Caco-2 (cell line): ENCODE measurements around the gene RANGRF. TPM values are rescaled to one million over a fixed set of nuclear protein-coding genes. Genes with fewer than 3 reads are reported as not detected.

Source experiments
- BruUV-seq: library from RNA; stranded (reverse); fragments of 400-500 nt; replicated peaks from 2 replicates; lab custom pipeline; 2021; lab: Mats Ljungman, UMichigan
- CTCF ChIA-PET: fragments of 300-600 bp; sonication (Branson Sonifier 250); formaldehyde crosslinking; loops from one replicate; lab custom pipeline; 2022; ENCODE audit warnings: antibody characterized with exemption; lab: Charles Lee
- POLR2A ChIA-PET: fragments of 300-600 bp; sonication (Branson Sonifier 250); formaldehyde crosslinking; loops from one replicate; lab custom pipeline; 2022; ENCODE audit warnings: antibody characterized with exemption; lab: Charles Lee
- DNase-seq, 2 experiments: peaks; one replicate each; pipeline versions ENCODE4 v3.0.0 to v3.0.0-alpha.2; 2020 to 2022
- H3K27me3 ChIP-seq: replicated peaks from 2 replicates; pipeline ENCODE4 v1.6.0; 2011; ENCODE audit warnings: low read length; ENCODE audit not compliant: control insufficient read depth, insufficient read depth
- H3K36me3 ChIP-seq: 2 replicates; pipeline ENCODE4 v1.5.1; 2011; ENCODE audit warnings: low read length; ENCODE audit not compliant: control insufficient read depth, insufficient read depth
- H3K4me1 ChIP-seq: fragments of 250-450 bp; sonication (Bioruptor Pico); 2 replicates; pipeline ENCODE4 v1.5.1; 2020; ENCODE audit warnings: mild to moderate bottlenecking
- H3K4me3 ChIP-seq: 2 replicates; pipeline ENCODE4 v1.5.1; 2011; ENCODE audit warnings: low read depth, mild to moderate bottlenecking, control low read depth, low read length
- H3K9me3 ChIP-seq: fragments of 250-450 bp; sonication (Bioruptor Pico); 2 replicates; pipeline ENCODE4 v1.5.1; 2020; ENCODE audit warnings: mild to moderate bottlenecking, moderate library complexity
- H3K27ac Mint-ChIP-seq: one replicate; pipeline ENCODE4 v1.8.0; 2022; ENCODE audit warnings: mixed read lengths; ENCODE audit not compliant: unreplicated experiment
- H3K27me3 Mint-ChIP-seq: one replicate; pipeline ENCODE4 v1.8.0; 2022; ENCODE audit warnings: mixed read lengths; ENCODE audit not compliant: insufficient read depth, unreplicated experiment
- H3K36me3 Mint-ChIP-seq: one replicate; pipeline ENCODE4 v1.8.0; 2022; ENCODE audit warnings: mild to moderate bottlenecking, mixed read lengths; ENCODE audit not compliant: insufficient read depth, unreplicated experiment
- H3K4me1 Mint-ChIP-seq: one replicate; pipeline ENCODE4 v1.8.0; 2022; ENCODE audit warnings: low read depth, mixed read lengths; ENCODE audit not compliant: unreplicated experiment
- H3K4me3 Mint-ChIP-seq: one replicate; pipeline ENCODE4 v1.8.0; 2022; ENCODE audit warnings: mild to moderate bottlenecking, moderate library complexity, mixed read lengths; ENCODE audit not compliant: unreplicated experiment
- H3K9me3 Mint-ChIP-seq: one replicate; pipeline ENCODE4 v1.8.0; 2022; ENCODE audit warnings: mixed read lengths; ENCODE audit not compliant: unreplicated experiment
- CTCF ChIP-seq, 2 experiments: fragments of 200-600 bp in 1 of 2; IDR thresholded peaks; 1 replicate in 1 of 2; 2 replicates in 1 of 2; pipeline versions ENCODE4 v1.5.1 to v1.8.0; 2011 to 2022; ENCODE audit warnings: antibody characterized with exemption in 1 of 2, control low read depth in 1 of 2, inconsistent platforms in 1 of 2, low read depth in 1 of 2, low read length in 1 of 2, mild to moderate bottlenecking in 1 of 2, moderate library complexity in 1 of 2; ENCODE audit not compliant: insufficient read depth in 1 of 2, severe bottlenecking in 1 of 2, unreplicated experiment in 1 of 2
- intact Hi-C: fragments of 100-400 bp; cut with micrococcal nuclease; formaldehyde crosslinking; loops from one replicate; pipeline ENCODE4 v1.10.0; 2022; ENCODE audit not compliant: unreplicated experiment
- total RNA-seq: library from RNA; stranded (reverse); gene quantifications from 2 replicates; pipeline ENCODE4 v1.2.3, GENCODE V29; 2022

Gene RANGRF
- total RNA-seq, 1 experiment from 2014 or later, result 13.2 TPM

- ChIA-PET CTCF (interaction anchor here (1.6 kb wide), 1 partner anchor 45 kb away, joined by 4 read pairs; no protein-coding TSS in a partner anchor), POLR2A (no interaction called here)
- no peak for TF ChIP-seq CTCF (IDR thresholded peaks at IDR 0.05; ENCODE audit: insufficient read depth in 1 of 2, low read depth in 1 of 2, low read length in 1 of 2, severe bottlenecking in 1 of 2, unreplicated experiment in 1 of 2)
- Mint-ChIP-seq H3K36me3 (peaks cover 25% of the 10 kb centered on the region), H3K9me3 (no peaks in the 10 kb centered on the region), H3K4me3 (no peak overlapping the region), H3K27me3 (no peaks in the 10 kb centered on the region), H3K27ac (no peak overlapping the region), H3K4me1 (no peaks in the 10 kb centered on the region)
- no peaks in the 10 kb centered on the region for H3K36me3 ChIP-seq
- no TSS peak for BruUV-seq
- H3K9me3 ChIP-seq, result no peaks in the 10 kb centered on the region
- DNase-seq, result no peak
- H3K4me1 ChIP-seq, result no peaks in the 10 kb centered on the region
- intact Hi-C loops, result no loop called here
- no peak overlapping the region for H3K4me3 ChIP-seq
- H3K27me3 ChIP-seq, result no peaks in the 10 kb centered on the region
These were observed 32.2 kb upstream of the RANGRF start for GRCh38 chr17:8256291-8256690.

GRCh38 chr17:8256691-8257090 is 31.8 kb upstream of the RANGRF start:
- no TSS peak for BruUV-seq
- no peak for DNase-seq
- peaks cover 25% of the 10 kb centered on the region for H3K36me3 Mint-ChIP-seq
- no peaks in the 10 kb centered on the region for H3K9me3 Mint-ChIP-seq
- H3K4me3 Mint-ChIP-seq, result no peak overlapping the region
- H3K9me3 ChIP-seq, result no peaks in the 10 kb centered on the region
- no peaks in the 10 kb centered on the region for H3K27me3 ChIP-seq
- intact Hi-C loops, result no loop called here
- ChIA-PET POLR2A (no interaction called here), CTCF (interaction anchor here (1.6 kb wide), 1 partner anchor 44 kb away, joined by 4 read pairs; no protein-coding TSS in a partner anchor)
- no peak for TF ChIP-seq CTCF (IDR thresholded peaks at IDR 0.05; ENCODE audit: insufficient read depth in 1 of 2, low read depth in 1 of 2, low read length in 1 of 2, severe bottlenecking in 1 of 2, unreplicated experiment in 1 of 2)
- H3K4me1 Mint-ChIP-seq, result no peaks in the 10 kb centered on the region
- H3K4me3 ChIP-seq, result no peak overlapping the region
- H3K4me1 ChIP-seq, result no peaks in the 10 kb centered on the region
- no peak overlapping the region for H3K27ac Mint-ChIP-seq
- H3K36me3 ChIP-seq, result no peaks in the 10 kb centered on the region
- H3K27me3 Mint-ChIP-seq, result no peaks in the 10 kb centered on the region

GRCh38 chr17:8257801-8258200 is 30.7 kb upstream of the RANGRF start:
- Mint-ChIP-seq H3K36me3 (peaks cover 27% of the 10 kb centered on the region), H3K4me3 (no peak overlapping the region), H3K9me3 (no peaks in the 10 kb centered on the region), H3K27ac (no peak overlapping the region), H3K4me1 (no peaks in the 10 kb centered on the region), H3K27me3 (no peaks in the 10 kb centered on the region)
- TF ChIP-seq CTCF (IDR thresholded peaks at IDR 0.05; ENCODE audit: insufficient read depth in 1 of 2, low read depth in 1 of 2, low read length in 1 of 2, severe bottlenecking in 1 of 2, unreplicated experiment in 1 of 2), result no peak
- no peaks in the 10 kb centered on the region for H3K36me3 ChIP-seq
- H3K4me1 ChIP-seq, result no peaks in the 10 kb centered on the region
- intact Hi-C loops, result no loop called here
- H3K4me3 ChIP-seq, result no peak overlapping the region
- ChIA-PET POLR2A (no interaction called here), CTCF (interaction anchor here (0.6 kb wide), 1 partner anchor 18 kb away, joined by 3 read pairs; no protein-coding TSS in a partner anchor)
- DNase-seq, result no peak
- no peaks in the 10 kb centered on the region for H3K9me3 ChIP-seq
- H3K27me3 ChIP-seq, result no peaks in the 10 kb centered on the region
- no TSS peak for BruUV-seq
